IMR-90 (cell line): Measurements from ENCODE around the gene JADE2. TPM values are rescaled to one million over a fixed set of nuclear protein-coding genes. Genes with fewer than 3 reads are reported as not detected.

ENCODE experiments used
- ATAC-seq: fragments of 200-7000 bp; cut with Tn5 transposase; 2 replicates; pipeline ENCODE4 v1.9.1; 2020; ENCODE audit warnings: low read depth, mild to moderate bottlenecking, moderate library complexity
- BruUV-seq: library from RNA; stranded (reverse); fragments of 400-500 nt; replicated peaks from 2 replicates; lab custom pipeline; 2021; lab: Mats Ljungman, UMichigan
- CTCF ChIA-PET: fragments of 300-600 bp; formaldehyde crosslinking; extraction: SDS; loops from one replicate; lab custom pipeline; 2021; ENCODE audit warnings: antibody characterized with exemption; lab: Yijun Ruan, JAX
- POLR2A ChIA-PET: fragments of 300-600 bp; sonication (Branson Sonifier 250); formaldehyde crosslinking; loops from one replicate; lab custom pipeline; 2022; ENCODE audit warnings: antibody characterized with exemption; ENCODE audit not compliant: unreplicated experiment; lab: Charles Lee
- DNase-seq: peaks from one replicate; pipeline ENCODE4 v3.0.0; 2013
- H2AFZ ChIP-seq: replicated peaks from 2 replicates; pipeline ENCODE3; 2013; ENCODE audit warnings: low read length, mild to moderate bottlenecking; ENCODE audit not compliant: poor library complexity
- H2AK5ac ChIP-seq: 2 replicates; pipeline ENCODE4 v1.6.1; 2013; ENCODE audit warnings: low read depth, low read length, inconsistent platforms
- H2AK9ac ChIP-seq: replicated peaks from 2 replicates; pipeline ENCODE3; 2013; ENCODE audit warnings: mild to moderate bottlenecking, low read depth, low read length, moderate library complexity; ENCODE audit not compliant: poor library complexity
- H2BK120ac ChIP-seq: 2 replicates; pipeline ENCODE4 v1.6.1; 2013; ENCODE audit warnings: low read depth, low read length, inconsistent platforms
- H2BK15ac ChIP-seq: 3 replicates; pipeline ENCODE4 v1.6.1; 2013; ENCODE audit warnings: low read depth, low read length, inconsistent platforms
- H2BK20ac ChIP-seq: 2 replicates; pipeline ENCODE4 v1.6.1; 2013; ENCODE audit warnings: low read depth, mild to moderate bottlenecking, inconsistent platforms, low read length, moderate library complexity
- H2BK5ac ChIP-seq: 2 replicates; pipeline ENCODE4 v1.6.1; 2013; ENCODE audit warnings: mild to moderate bottlenecking, low read depth, low read length, inconsistent platforms; ENCODE audit not compliant: poor library complexity, severe bottlenecking
- H3K14ac ChIP-seq: replicated peaks from 2 replicates; pipeline ENCODE4 v1.6.1; 2013; ENCODE audit warnings: low read depth, low read length, inconsistent platforms
- H3K18ac ChIP-seq: 2 replicates; pipeline ENCODE4 v1.6.1; 2013; ENCODE audit warnings: low read depth, low read length, control low read depth
- H3K23ac ChIP-seq: 2 replicates; pipeline ENCODE4 v1.6.1; 2013; ENCODE audit warnings: low read depth, low read length, inconsistent platforms
- H3K27ac ChIP-seq: 2 replicates; pipeline ENCODE4 v1.5.1; 2013; ENCODE audit warnings: mild to moderate bottlenecking, control low read depth, low read length; ENCODE audit not compliant: insufficient read depth
- H3K27me3 ChIP-seq: 2 replicates; pipeline ENCODE4 v1.6.1; 2013; ENCODE audit warnings: low read length; ENCODE audit not compliant: control insufficient read depth, insufficient read depth
- H3K36me3 ChIP-seq: 2 replicates; pipeline ENCODE4 v1.6.1; 2013; ENCODE audit warnings: low read length, mixed read lengths; ENCODE audit not compliant: control insufficient read depth, insufficient read depth
- H3K4ac ChIP-seq: 2 replicates; pipeline ENCODE4 v1.6.1; 2013; ENCODE audit warnings: low read depth, low read length, inconsistent platforms
- H3K4me1 ChIP-seq: 2 replicates; pipeline ENCODE4 v1.6.1; 2013; ENCODE audit warnings: low read length, mixed read lengths; ENCODE audit not compliant: control insufficient read depth, insufficient read depth
- H3K4me2 ChIP-seq: 2 replicates; pipeline ENCODE4 v1.6.1; 2013; ENCODE audit warnings: low read depth, mild to moderate bottlenecking, control low read depth, low read length, moderate library complexity
- H3K4me3 ChIP-seq: 2 replicates; pipeline ENCODE4 v1.5.1; 2013; ENCODE audit warnings: low read depth, mild to moderate bottlenecking, control low read depth, low read length, moderate library complexity; ENCODE audit not compliant: insufficient read depth
- H3K56ac ChIP-seq: 2 replicates; pipeline ENCODE4 v1.6.1; 2013; ENCODE audit warnings: low read length, inconsistent platforms; ENCODE audit not compliant: insufficient read depth; ENCODE audit errors: extremely low read depth
- H3K79me1 ChIP-seq, 2 experiments: 2 replicates each; pipeline ENCODE4 v1.6.1; 2013; ENCODE audit warnings: low read length in 2 of 2, inconsistent platforms in 1 of 2, low read depth in 1 of 2
- H3K9ac ChIP-seq: 2 replicates; pipeline ENCODE4 v1.6.1; 2013; ENCODE audit warnings: low read depth, low read length, control low read depth
- H3K9me1 ChIP-seq: 2 replicates; pipeline ENCODE4 v1.6.1; 2013; ENCODE audit warnings: low read length, inconsistent platforms; ENCODE audit not compliant: insufficient read depth
- H3K9me3 ChIP-seq: 2 replicates; pipeline ENCODE4 v1.6.1; 2013; ENCODE audit warnings: low read length; ENCODE audit not compliant: control insufficient read depth, insufficient read depth
- H4K20me1 ChIP-seq: 2 replicates; pipeline ENCODE4 v1.6.1; 2013; ENCODE audit warnings: low read length, inconsistent platforms; ENCODE audit not compliant: insufficient read depth
- H4K5ac ChIP-seq: 2 replicates; pipeline ENCODE4 v1.6.1; 2013; ENCODE audit warnings: mild to moderate bottlenecking, low read depth, low read length, control low read depth
- H4K8ac ChIP-seq, 2 experiments: 2 replicates each; pipeline ENCODE4 v1.6.1; 2013; ENCODE audit warnings: low read depth in 2 of 2, low read length in 2 of 2, control low read depth in 1 of 2, inconsistent platforms in 1 of 2
- H4K91ac ChIP-seq: 2 replicates; pipeline ENCODE4 v1.6.1; 2013; ENCODE audit warnings: low read depth, low read length, inconsistent platforms; ENCODE audit not compliant: insufficient read depth
- BHLHE40 ChIP-seq: fragments of 150-350 bp; IDR thresholded peaks from 2 replicates; pipeline ENCODE4 v1.6.1; 2016; ENCODE audit warnings: mild to moderate bottlenecking, low read depth, low read length
- CEBPB ChIP-seq: IDR thresholded peaks from 2 replicates; pipeline ENCODE4 v1.6.1; 2012; ENCODE audit warnings: low read depth, low read length, improper control_type of control experiment
- CHD1 ChIP-seq: IDR thresholded peaks from 2 replicates; pipeline ENCODE4 v1.6.1; 2012; ENCODE audit warnings: low read depth, low read length, improper control_type of control experiment
- ELK1 ChIP-seq: fragments of 150-350 bp; IDR thresholded peaks from 2 replicates; pipeline ENCODE4 v1.6.1; 2016; ENCODE audit warnings: low read depth, mild to moderate bottlenecking, low read length, moderate library complexity, borderline replicate concordance
- FOS ChIP-seq: fragments of 150-350 bp; IDR thresholded peaks from 2 replicates; pipeline ENCODE4 v1.6.1; 2016; ENCODE audit warnings: low read depth, low read length
- MAFK ChIP-seq: IDR thresholded peaks from 2 replicates; pipeline ENCODE4 v1.6.1; 2012; ENCODE audit warnings: low read depth, low read length, improper control_type of control experiment
- MAZ ChIP-seq: IDR thresholded peaks from 2 replicates; pipeline ENCODE4 v1.6.1; 2012; ENCODE audit warnings: low read depth, mild to moderate bottlenecking, low read length, improper control_type of control experiment, moderate library complexity, borderline replicate concordance
- MXI1 ChIP-seq: IDR thresholded peaks from 2 replicates; pipeline ENCODE4 v1.6.1; 2012; ENCODE audit warnings: low read depth, mild to moderate bottlenecking, low read length, moderate library complexity, borderline replicate concordance
- NFE2L2 ChIP-seq: fragments of 150-350 bp; IDR thresholded peaks from 2 replicates; pipeline ENCODE4 v1.6.1; 2016; ENCODE audit warnings: low read depth, mild to moderate bottlenecking, low read length
- POLR2A ChIP-seq: IDR thresholded peaks from 2 replicates; pipeline ENCODE4 v1.6.1; 2012; ENCODE audit warnings: mild to moderate bottlenecking, low read depth, low read length
- RAD21 ChIP-seq: IDR thresholded peaks from 2 replicates; pipeline ENCODE4 v1.6.1; 2012; ENCODE audit warnings: low read length, improper control_type of control experiment
- RCOR1 ChIP-seq: IDR thresholded peaks from 2 replicates; pipeline ENCODE4 v1.6.1; 2012; ENCODE audit warnings: mild to moderate bottlenecking, low read length, improper control_type of control experiment; ENCODE audit not compliant: insufficient replicate concordance
- RFX5 ChIP-seq: IDR thresholded peaks from 2 replicates; pipeline ENCODE4 v1.8.0; 2012; ENCODE audit warnings: low read depth, mild to moderate bottlenecking, low read length, moderate library complexity
- SMC3 ChIP-seq: fragments of 150-350 bp; IDR thresholded peaks from 2 replicates; pipeline ENCODE4 v1.6.1; 2016; ENCODE audit warnings: low read depth, mild to moderate bottlenecking, antibody characterized with exemption, low read length, moderate library complexity
- USF2 ChIP-seq: fragments of 150-350 bp; IDR thresholded peaks from 2 replicates; pipeline ENCODE4 v1.6.1; 2017; ENCODE audit warnings: mild to moderate bottlenecking, antibody characterized with exemption, low read length, low read depth
- WGBS, 2 experiments: methylation state at CpG; one replicate each; pipeline versions ENCODE4 v1.1.5 to v1.1.7; 2013; ENCODE audit warnings: missing lambda C conversion rate in 2 of 2; ENCODE audit not compliant: insufficient read length in 1 of 2; ENCODE audit errors: extremely low coverage in 2 of 2; 5-methylcytosine and 5-hydroxymethylcytosine counted together
- dilution Hi-C: fragments of 300-500 bp; cut with HindIII; formaldehyde crosslinking; loops from one replicate; pipeline ENCODE4 v1.14.3; 2018; ENCODE audit warnings: low sequenced_read_pairs; ENCODE audit not compliant: unreplicated experiment
- in situ Hi-C: fragments of 300-500 bp; cut with MboI; formaldehyde crosslinking; loops from 3 replicates; pipeline ENCODE4 v1.14.3; 2019; ENCODE audit warnings: low sequenced_read_pairs, inconsistent platforms, mixed read lengths
- intact Hi-C: fragments of 100-400 bp; cut with micrococcal nuclease; formaldehyde crosslinking; loops from 2 replicates; pipeline ENCODE4 v1.10.0; 2022
- polyA plus RNA-seq, 3 experiments: library from polyadenylated mRNA; depleted of rRNA; stranded (reverse); fragments of >200 nt; gene quantifications; 2 replicates each; pipeline ENCODE4 v1.2.3, GENCODE V29; 2012; ENCODE audit warnings: low replicate concordance in 1 of 3
- total RNA-seq: library from RNA; depleted of rRNA; stranded (reverse); fragments of >200 nt; gene quantifications from 2 replicates; pipeline ENCODE4 v1.2.3, GENCODE V29; 2012
- TF ChIP-seq, protein P1 (sequence below): conservative IDR thresholded peaks from 2 replicates; pipeline ENCODE4 v1.5.1; 2012; ENCODE audit warnings: mild to moderate bottlenecking, low read depth, low read length, improper control_type of control experiment

The JADE2 gene
- total and polyA plus RNA-seq, 2 of the 4 experiments (the other 2 are of a cell fraction), result 13.3 to 14.9 TPM

GRCh38 chr5:134609232-134609851 is 83.9 kb downstream of the JADE2 start:
- ATAC-seq, result no peak
- Histone ChIP-seq H2BK20ac (no peak overlapping the region), H3K56ac (no peak overlapping the region), H2BK15ac (no peak overlapping the region), H4K8ac (no peak overlapping the region), H3K79me1 (no peaks in the 10 kb centered on the region), H3K9me3 (no peaks in the 10 kb centered on the region), H3K27me3 (no peaks in the 10 kb centered on the region), H3K27ac (no peak overlapping the region), H3K4ac (no peak overlapping the region), H2AFZ (no peak overlapping the region), H3K4me1 (no peaks in the 10 kb centered on the region), H2BK120ac (no peak overlapping the region), H4K5ac (no peak overlapping the region), H3K36me3 (peaks cover 42% of the 10 kb centered on the region), H3K4me2 (no peak overlapping the region), H4K20me1 (no peaks in the 10 kb centered on the region), H3K23ac (no peak overlapping the region), H2AK5ac (no peak overlapping the region), H2AK9ac (no peak overlapping the region), H3K9ac (no peak overlapping the region), H4K91ac (no peak overlapping the region), H3K14ac (no peak overlapping the region), H2BK5ac (no peak overlapping the region), H3K9me1 (no peaks in the 10 kb centered on the region), H3K4me3 (no peak overlapping the region), H3K18ac (no peak overlapping the region)
- dilution Hi-C loops (no loop called here), in situ Hi-C loops (no loop called here), intact Hi-C loops (no loop called here)
- no TSS peak for BruUV-seq
- DNase-seq, result no peak
- WGBS, 2 experiments, result no CpG with 5 or more reads among the region's 3 CpGs
- TF ChIP-seq MXI1 (no peak), ELK1 (no peak), RFX5 (no peak), NFE2L2 (no peak), BHLHE40 (no peak), FOS (no peak), RCOR1 (no peak), POLR2A (no peak), CEBPB (no peak), CHD1 (no peak), RAD21 (no peak), MAFK (no peak), USF2 (no peak), SMC3 (no peak), MAZ (no peak)
- TF ChIP-seq, protein P1, sequence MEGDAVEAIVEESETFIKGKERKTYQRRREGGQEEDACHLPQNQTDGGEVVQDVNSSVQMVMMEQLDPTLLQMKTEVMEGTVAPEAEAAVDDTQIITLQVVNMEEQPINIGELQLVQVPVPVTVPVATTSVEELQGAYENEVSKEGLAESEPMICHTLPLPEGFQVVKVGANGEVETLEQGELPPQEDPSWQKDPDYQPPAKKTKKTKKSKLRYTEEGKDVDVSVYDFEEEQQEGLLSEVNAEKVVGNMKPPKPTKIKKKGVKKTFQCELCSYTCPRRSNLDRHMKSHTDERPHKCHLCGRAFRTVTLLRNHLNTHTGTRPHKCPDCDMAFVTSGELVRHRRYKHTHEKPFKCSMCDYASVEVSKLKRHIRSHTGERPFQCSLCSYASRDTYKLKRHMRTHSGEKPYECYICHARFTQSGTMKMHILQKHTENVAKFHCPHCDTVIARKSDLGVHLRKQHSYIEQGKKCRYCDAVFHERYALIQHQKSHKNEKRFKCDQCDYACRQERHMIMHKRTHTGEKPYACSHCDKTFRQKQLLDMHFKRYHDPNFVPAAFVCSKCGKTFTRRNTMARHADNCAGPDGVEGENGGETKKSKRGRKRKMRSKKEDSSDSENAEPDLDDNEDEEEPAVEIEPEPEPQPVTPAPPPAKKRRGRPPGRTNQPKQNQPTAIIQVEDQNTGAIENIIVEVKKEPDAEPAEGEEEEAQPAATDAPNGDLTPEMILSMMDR, result no peak
- CTCF ChIA-PET, result no interaction called here
- POLR2A ChIA-PET, result interaction anchor here (0.5 kb wide), 1 partner anchor 54 kb away, joined by 3 read pairs; no protein-coding TSS in a partner anchor
